Erythroblast (primary cell): ENCODE measurements around the gene EDA.

Source experiments
- GATA1 ChIP-seq: IDR thresholded peaks from 2 replicates; pipeline ENCODE4 v1.6.1; 2011; ENCODE audit warnings: low read depth, mild to moderate bottlenecking, control low read depth, low read length, moderate library complexity
- POLR2A ChIP-seq: IDR thresholded peaks from 2 replicates; pipeline ENCODE4 v1.6.1; 2011; ENCODE audit warnings: mild to moderate bottlenecking, low read length

- no peak for TF ChIP-seq POLR2A
- no peak for TF ChIP-seq GATA1
Observed at GRCh38 chrX:69759921-69760625, 144.2 kb downstream of the EDA start.
